Measurements from ENCODE around the gene CCNJL.

CCNJL gene

GRCh38 chr5:160327818-160328217 is 15.5 kb upstream of the CCNJL start:
- Histone ChIP-seq H3K4ac (ENCODE audit: low read depth, low read length) (no peak overlapping the region), H3K9ac (ENCODE audit: low read length) (no peak overlapping the region), H4K5ac (ENCODE audit: low read length) (no peak overlapping the region), H3K4me3 (ENCODE audit: low read length) (no peak overlapping the region), H3K27me3 (ENCODE audit: insufficient read depth, low read length, poor library complexity) (no peaks in the 10 kb centered on the region), H3K27ac (ENCODE audit: low read depth, low read length) (no peak overlapping the region), H4K8ac (ENCODE audit: low read depth, low read length) (no peak overlapping the region), H2BK15ac (replicated peaks; ENCODE audit: low read depth) (no peak overlapping the region), H3K4me1 (ENCODE audit: control insufficient read depth, low read depth, low read length) (no peaks in the 10 kb centered on the region), H3K18ac (ENCODE audit: low read length) (no peak overlapping the region), H3K56ac (ENCODE audit: low read length) (no peak overlapping the region), H3K4me2 (ENCODE audit: low read length) (no peak overlapping the region), H3K79me2 (ENCODE audit: control insufficient read depth, insufficient read depth, low read length) (no peaks in the 10 kb centered on the region), H3K79me1 (ENCODE audit: low read length) (no peaks in the 10 kb centered on the region), H3K23ac (ENCODE audit: low read length) (no peak overlapping the region), H3K36me3 (ENCODE audit: control insufficient read depth, insufficient read depth, low read length) (no peaks in the 10 kb centered on the region), H2BK120ac (ENCODE audit: low read depth, low read length) (no peak overlapping the region), H2BK5ac (ENCODE audit: low read length) (no peak overlapping the region), H2AK5ac (ENCODE audit: low read length) (no peak overlapping the region)
- WGBS (ENCODE audit: extremely low coverage, insufficient coverage, low lambda C conversion rate): no CpG with 5 or more reads among the region's 6 CpGs
- DNase-seq: no peak

GRCh38 chr5:160326981-160327380 is 14.6 kb upstream of the CCNJL start:
- Histone ChIP-seq H3K36me3 (ENCODE audit: control insufficient read depth, insufficient read depth, low read length) (no peaks in the 10 kb centered on the region), H3K4me3 (ENCODE audit: low read length) (no peak overlapping the region), H2BK120ac (ENCODE audit: low read depth, low read length) (no peak overlapping the region), H3K56ac (ENCODE audit: low read length) (no peak overlapping the region), H4K8ac (ENCODE audit: low read depth, low read length) (no peak overlapping the region), H3K9ac (ENCODE audit: low read length) (no peak overlapping the region), H3K4me2 (ENCODE audit: low read length) (no peak overlapping the region), H2BK5ac (ENCODE audit: low read length) (no peak overlapping the region), H3K79me2 (ENCODE audit: control insufficient read depth, insufficient read depth, low read length) (no peaks in the 10 kb centered on the region), H3K27me3 (ENCODE audit: insufficient read depth, low read length, poor library complexity) (no peaks in the 10 kb centered on the region), H3K23ac (ENCODE audit: low read length) (no peak overlapping the region), H3K79me1 (ENCODE audit: low read length) (no peaks in the 10 kb centered on the region), H2BK15ac (replicated peaks; ENCODE audit: low read depth) (no peak overlapping the region), H3K4me1 (ENCODE audit: control insufficient read depth, low read depth, low read length) (no peaks in the 10 kb centered on the region), H3K4ac (ENCODE audit: low read depth, low read length) (no peak overlapping the region), H3K27ac (ENCODE audit: low read depth, low read length) (no peak overlapping the region), H4K5ac (ENCODE audit: low read length) (no peak overlapping the region), H2AK5ac (ENCODE audit: low read length) (no peak overlapping the region), H3K18ac (ENCODE audit: low read length) (no peak overlapping the region)
- WGBS (ENCODE audit: extremely low coverage, insufficient coverage, low lambda C conversion rate): 100% methylated on average over 1 of the region's 2 CpGs
- DNase-seq: no peak

GRCh38 chr5:160325716-160326115 is 13.4 kb upstream of the CCNJL start:
- Histone ChIP-seq H3K27ac (ENCODE audit: low read depth, low read length) (no peak overlapping the region), H3K18ac (ENCODE audit: low read length) (no peak overlapping the region), H2AK5ac (ENCODE audit: low read length) (no peak overlapping the region), H3K4me3 (ENCODE audit: low read length) (no peak overlapping the region), H3K23ac (ENCODE audit: low read length) (no peak overlapping the region), H3K79me2 (ENCODE audit: control insufficient read depth, insufficient read depth, low read length) (no peaks in the 10 kb centered on the region), H2BK5ac (ENCODE audit: low read length) (no peak overlapping the region), H2BK120ac (ENCODE audit: low read depth, low read length) (no peak overlapping the region), H3K27me3 (ENCODE audit: insufficient read depth, low read length, poor library complexity) (no peaks in the 10 kb centered on the region), H3K56ac (ENCODE audit: low read length) (no peak overlapping the region), H3K36me3 (ENCODE audit: control insufficient read depth, insufficient read depth, low read length) (no peaks in the 10 kb centered on the region), H3K4me1 (ENCODE audit: control insufficient read depth, low read depth, low read length) (no peaks in the 10 kb centered on the region), H3K79me1 (ENCODE audit: low read length) (no peaks in the 10 kb centered on the region), H3K4ac (ENCODE audit: low read depth, low read length) (no peak overlapping the region), H4K5ac (ENCODE audit: low read length) (no peak overlapping the region), H3K9ac (ENCODE audit: low read length) (no peak overlapping the region), H4K8ac (ENCODE audit: low read depth, low read length) (no peak overlapping the region), H2BK15ac (replicated peaks; ENCODE audit: low read depth) (no peak overlapping the region), H3K4me2 (ENCODE audit: low read length) (no peak overlapping the region)
- DNase-seq: no peak
- WGBS (ENCODE audit: extremely low coverage, insufficient coverage, low lambda C conversion rate): no CpG with 5 or more reads among the region's 2 CpGs

GRCh38 chr5:160324886-160325285 is 12.5 kb upstream of the CCNJL start:
- H3K4me2 ChIP-seq (ENCODE audit: low read length): no peak overlapping the region
- H3K79me2 ChIP-seq (ENCODE audit: control insufficient read depth, insufficient read depth, low read length): no peaks in the 10 kb centered on the region
- no peak overlapping the region for H2BK5ac ChIP-seq (ENCODE audit: low read length)
- H3K56ac ChIP-seq (ENCODE audit: low read length): no peak overlapping the region
- H3K4me1 ChIP-seq (ENCODE audit: control insufficient read depth, low read depth, low read length): no peaks in the 10 kb centered on the region
- H3K18ac ChIP-seq (ENCODE audit: low read length): no peak overlapping the region
- H4K8ac ChIP-seq (ENCODE audit: low read depth, low read length): no peak overlapping the region
- H3K4ac ChIP-seq (ENCODE audit: low read depth, low read length): no peak overlapping the region
- no peak overlapping the region for H4K5ac ChIP-seq (ENCODE audit: low read length)
- no peaks in the 10 kb centered on the region for H3K27me3 ChIP-seq (ENCODE audit: insufficient read depth, low read length, poor library complexity)
- no peak overlapping the region for H3K4me3 ChIP-seq (ENCODE audit: low read length)
- no peak overlapping the region for H3K27ac ChIP-seq (ENCODE audit: low read depth, low read length)
- no CpG with 5 or more reads among the region's 2 CpGs for WGBS (ENCODE audit: extremely low coverage, insufficient coverage, low lambda C conversion rate)
- H3K9ac ChIP-seq (ENCODE audit: low read length): no peak overlapping the region
- H3K36me3 ChIP-seq (ENCODE audit: control insufficient read depth, insufficient read depth, low read length): no peaks in the 10 kb centered on the region
- H2BK15ac ChIP-seq (replicated peaks; ENCODE audit: low read depth): no peak overlapping the region
- no peak overlapping the region for H3K23ac ChIP-seq (ENCODE audit: low read length)
- no peak overlapping the region for H2BK120ac ChIP-seq (ENCODE audit: low read depth, low read length)
- no peak overlapping the region for H2AK5ac ChIP-seq (ENCODE audit: low read length)
- DNase-seq: no peak
- no peaks in the 10 kb centered on the region for H3K79me1 ChIP-seq (ENCODE audit: low read length)

GRCh38 chr5:160318409-160318808 is 6.0 kb upstream of the CCNJL start:
- Histone ChIP-seq H3K18ac (ENCODE audit: low read length) (no peak overlapping the region), H2AK5ac (ENCODE audit: low read length) (no peak overlapping the region), H3K36me3 (ENCODE audit: control insufficient read depth, insufficient read depth, low read length) (no peaks in the 10 kb centered on the region), H3K56ac (ENCODE audit: low read length) (no peak overlapping the region), H2BK5ac (ENCODE audit: low read length) (no peak overlapping the region), H3K79me2 (ENCODE audit: control insufficient read depth, insufficient read depth, low read length) (no peaks in the 10 kb centered on the region), H3K27ac (ENCODE audit: low read depth, low read length) (no peak overlapping the region), H4K8ac (ENCODE audit: low read depth, low read length) (no peak overlapping the region), H3K4me2 (ENCODE audit: low read length) (no peak overlapping the region), H2BK15ac (replicated peaks; ENCODE audit: low read depth) (no peak overlapping the region), H3K9ac (ENCODE audit: low read length) (no peak overlapping the region), H3K79me1 (ENCODE audit: low read length) (no peaks in the 10 kb centered on the region), H3K23ac (ENCODE audit: low read length) (no peak overlapping the region), H2BK120ac (ENCODE audit: low read depth, low read length) (no peak overlapping the region), H3K4ac (ENCODE audit: low read depth, low read length) (no peak overlapping the region), H3K4me3 (ENCODE audit: low read length) (no peak overlapping the region), H3K27me3 (ENCODE audit: insufficient read depth, low read length, poor library complexity) (no peaks in the 10 kb centered on the region), H4K5ac (ENCODE audit: low read length) (no peak overlapping the region), H3K4me1 (ENCODE audit: control insufficient read depth, low read depth, low read length) (no peaks in the 10 kb centered on the region)
- DNase-seq: no peak
- 100% methylated on average over 2 of the region's 4 CpGs for WGBS (ENCODE audit: extremely low coverage, insufficient coverage, low lambda C conversion rate)

GRCh38 chr5:160317434-160317833 is 5.1 kb upstream of the CCNJL start:
- Histone ChIP-seq H2BK120ac (ENCODE audit: low read depth, low read length) (no peak overlapping the region), H3K27me3 (ENCODE audit: insufficient read depth, low read length, poor library complexity) (no peaks in the 10 kb centered on the region), H3K36me3 (ENCODE audit: control insufficient read depth, insufficient read depth, low read length) (no peaks in the 10 kb centered on the region), H3K27ac (ENCODE audit: low read depth, low read length) (no peak overlapping the region), H2BK15ac (replicated peaks; ENCODE audit: low read depth) (no peak overlapping the region), H3K9ac (ENCODE audit: low read length) (no peak overlapping the region), H3K4me1 (ENCODE audit: control insufficient read depth, low read depth, low read length) (peaks cover 3% of the 10 kb centered on the region), H3K4ac (ENCODE audit: low read depth, low read length) (no peak overlapping the region), H3K4me2 (ENCODE audit: low read length) (no peak overlapping the region), H3K4me3 (ENCODE audit: low read length) (no peak overlapping the region), H2AK5ac (ENCODE audit: low read length) (no peak overlapping the region), H2BK5ac (ENCODE audit: low read length) (no peak overlapping the region), H3K79me1 (ENCODE audit: low read length) (no peaks in the 10 kb centered on the region), H3K23ac (ENCODE audit: low read length) (no peak overlapping the region), H3K18ac (ENCODE audit: low read length) (no peak overlapping the region), H4K5ac (ENCODE audit: low read length) (no peak overlapping the region), H4K8ac (ENCODE audit: low read depth, low read length) (no peak overlapping the region), H3K79me2 (ENCODE audit: control insufficient read depth, insufficient read depth, low read length) (no peaks in the 10 kb centered on the region), H3K56ac (ENCODE audit: low read length) (no peak overlapping the region)
- no peak for DNase-seq
- WGBS (ENCODE audit: extremely low coverage, insufficient coverage, low lambda C conversion rate): no CpG with 5 or more reads among the region's 5 CpGs

Measured in mesendoderm (in vitro differentiated cells).